Activated CD8-positive, alpha-beta memory T cell treated with anti-CD3 and anti-CD28 coated beads, Interleukin-2, amount 50 U/mL, for 1 hour (primary cell): ENCODE measurements around the gene ALDH8A1.

ENCODE experiments used
- DNase-seq: peaks from one replicate; pipeline ENCODE4 v3.0.0-alpha.2; 2020; ENCODE audit errors: extremely low read depth

Gene ALDH8A1

GRCh38 chr6:134951494-134952263 is 1.8 kb upstream of the ALDH8A1 start:
- no peak for DNase-seq

GRCh38 chr6:134950482-134950881 is 581 bp upstream of the ALDH8A1 start:
- no peak for DNase-seq

DNA sequence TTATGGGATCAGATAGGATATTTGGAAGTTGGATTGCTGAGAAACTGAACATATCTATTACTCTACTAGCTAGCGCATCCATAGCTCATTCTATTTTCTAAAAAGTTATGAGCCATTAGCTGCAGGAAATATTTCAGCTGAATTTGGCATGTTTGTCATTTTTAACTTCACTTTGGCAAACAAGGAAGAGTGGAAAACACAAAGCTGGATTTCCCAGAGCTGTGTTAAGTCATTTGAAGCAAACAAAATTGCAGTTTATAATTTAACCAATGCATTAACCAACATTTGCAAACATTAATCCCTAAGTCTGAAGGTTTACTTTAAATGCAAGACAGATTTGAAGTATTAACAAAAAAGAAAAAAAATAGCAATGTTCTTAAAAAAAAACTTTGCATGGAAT is 1.2 kb downstream of the ALDH8A1 start:
- DNase-seq: no peak

DNA sequence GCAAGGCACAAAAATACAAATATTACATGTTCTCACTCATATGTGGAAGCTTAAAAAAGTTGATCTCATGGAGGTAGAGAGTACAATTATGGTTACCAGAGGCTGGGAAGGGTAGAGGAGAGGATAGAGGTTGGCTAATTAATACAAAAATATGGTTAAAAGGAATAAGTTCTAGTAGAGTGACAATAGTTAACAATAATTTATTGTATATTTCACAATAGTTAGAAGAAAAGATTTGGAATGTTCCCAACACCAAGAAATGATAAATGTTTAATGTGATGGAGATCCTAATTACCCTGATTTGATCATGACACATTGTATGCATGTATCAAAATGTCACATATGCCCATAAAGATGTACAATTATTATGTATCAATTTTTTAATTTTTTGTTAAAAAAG is 1.8 kb downstream of the ALDH8A1 start:
- no peak for DNase-seq

- DNase-seq: no peak
Observed at GRCh38 chr6:134945045-134945444, 4.9 kb downstream of the ALDH8A1 start.

DNA sequence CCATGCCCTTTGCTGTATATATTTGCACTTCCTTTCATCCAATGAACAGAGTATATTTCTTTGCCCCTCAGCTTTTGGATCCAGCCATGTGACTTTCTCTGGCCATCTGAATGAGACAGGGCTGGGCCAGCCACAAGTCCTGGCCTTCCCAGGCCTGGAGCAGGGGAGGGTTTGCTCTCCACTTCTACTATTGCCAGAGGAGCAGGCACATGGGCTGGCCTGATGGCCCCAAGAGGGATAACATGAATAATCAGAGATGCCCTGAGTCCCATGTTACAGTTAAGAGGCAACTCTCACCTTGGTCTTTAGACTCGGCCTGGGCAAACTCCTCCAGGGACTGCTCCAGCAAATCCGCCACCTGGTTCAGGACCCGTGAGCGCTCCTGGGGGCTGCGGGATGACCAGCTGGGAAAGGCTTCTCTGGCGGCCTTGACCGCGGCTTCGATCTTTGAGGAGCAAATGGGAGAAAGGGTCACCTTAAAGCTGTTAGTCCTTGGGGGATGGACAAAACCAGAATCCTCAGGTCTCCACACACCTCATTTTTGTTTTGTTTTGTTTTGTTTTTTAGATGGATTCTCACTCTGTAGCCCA is 6.3 kb downstream of the ALDH8A1 start:
- DNase-seq: no peak

- no peak for DNase-seq
Observed at GRCh38 chr6:134938896-134939295, 11.0 kb downstream of the ALDH8A1 start.

GRCh38 chr6:134937426-134937825 is 12.5 kb downstream of the ALDH8A1 start:
- DNase-seq: no peak

- no peak for DNase-seq
Observed at GRCh38 chr6:134936931-134937330, 13.0 kb downstream of the ALDH8A1 start.

GRCh38 chr6:134936476-134936875 is 13.4 kb downstream of the ALDH8A1 start:
- DNase-seq: no peak

GRCh38 chr6:134934793-134935485 is 15.0 kb downstream of the ALDH8A1 start:
- DNase-seq: no peak

DNA sequence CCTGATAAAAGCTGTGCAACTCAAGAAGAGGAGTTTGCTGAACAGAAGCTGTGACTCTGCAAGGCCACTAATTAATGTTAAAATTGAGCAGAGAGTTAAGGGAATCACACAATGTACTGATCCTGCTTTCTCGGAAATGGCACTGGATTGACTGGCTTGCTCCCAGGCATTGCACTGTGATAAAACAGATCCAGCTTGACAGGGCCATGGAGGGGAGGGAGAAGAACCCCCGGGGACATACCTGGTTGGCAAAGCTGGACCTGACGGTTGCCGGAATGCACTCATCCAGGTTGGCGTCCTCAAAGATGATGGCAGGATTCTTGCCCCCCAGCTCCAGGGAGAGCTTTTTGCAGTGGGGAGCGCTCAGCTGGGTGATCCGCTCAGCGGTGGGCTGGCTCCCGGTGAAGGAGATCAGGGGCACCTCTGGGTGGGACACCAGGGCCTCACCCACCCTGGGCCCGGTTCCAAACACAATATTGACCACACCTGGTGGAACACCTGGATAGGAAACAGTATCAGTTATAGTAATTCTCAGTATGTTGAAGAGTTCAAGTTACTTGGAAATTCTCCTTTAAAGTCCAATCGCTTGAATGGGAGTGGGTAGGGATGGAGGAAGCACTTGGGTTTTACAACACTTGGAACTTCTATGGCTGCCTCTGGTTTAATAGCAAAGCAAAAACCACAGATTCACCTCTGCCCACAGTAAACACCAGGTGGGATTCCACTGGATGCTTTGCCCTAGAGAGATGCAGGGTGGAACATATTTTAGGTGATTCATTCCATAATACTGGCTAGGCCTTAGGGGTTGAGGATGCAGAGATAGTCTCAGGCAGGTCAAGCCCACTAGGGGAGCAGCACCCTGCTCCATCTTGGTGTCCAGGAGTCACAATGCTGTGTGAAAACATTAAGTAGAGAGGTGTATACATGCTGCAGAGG is 17.1 kb downstream of the ALDH8A1 start:
- no peak for DNase-seq

DNA sequence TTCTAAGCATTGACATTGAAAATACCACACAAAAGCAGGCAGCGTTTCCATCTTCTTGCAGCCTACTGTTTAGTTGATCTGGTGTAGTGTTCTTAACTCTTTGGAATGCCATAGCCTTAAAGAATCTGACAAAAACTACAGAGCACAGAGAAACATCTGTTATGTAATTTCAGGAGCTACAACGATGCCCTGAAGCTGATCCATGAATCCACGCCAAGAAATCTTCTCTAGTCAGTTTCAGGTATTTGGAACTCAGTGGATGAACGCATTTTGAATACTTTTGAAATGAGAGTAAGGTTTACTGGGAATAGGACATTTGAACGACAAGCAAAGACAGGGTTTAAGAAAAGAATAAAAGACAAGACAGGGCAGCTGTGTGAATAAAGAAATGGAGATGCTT is 17.8 kb downstream of the ALDH8A1 start:
- DNase-seq: no peak

GRCh38 chr6:134930463-134930862 is 19.4 kb downstream of the ALDH8A1 start:
- DNase-seq: no peak

GRCh38 chr6:134928151-134928900 is 21.6 kb downstream of the ALDH8A1 start:
- no peak for DNase-seq

DNA sequence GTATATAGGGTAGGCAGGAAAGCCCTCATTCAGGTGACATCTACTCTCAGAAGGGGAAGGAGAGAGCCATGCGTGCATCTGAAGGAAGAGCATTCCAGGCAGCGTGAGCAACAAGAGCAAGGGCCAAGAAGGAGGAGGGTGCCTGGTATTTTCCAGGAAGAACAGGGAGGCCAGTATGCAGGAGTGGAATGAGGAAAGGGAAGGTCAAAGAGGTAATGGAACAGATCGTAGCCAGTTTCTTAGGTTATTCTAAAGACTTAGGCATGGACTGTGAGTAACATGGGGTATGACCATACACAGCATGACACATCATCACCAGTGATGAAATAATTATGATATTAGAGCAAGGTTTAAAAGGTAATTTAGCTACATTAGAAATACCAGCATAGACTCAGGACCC is 24.1 kb downstream of the ALDH8A1 start:
- no peak for DNase-seq

- no peak for DNase-seq
Observed at GRCh38 chr6:134921721-134922261, 28.1 kb downstream of the ALDH8A1 start.

DNA sequence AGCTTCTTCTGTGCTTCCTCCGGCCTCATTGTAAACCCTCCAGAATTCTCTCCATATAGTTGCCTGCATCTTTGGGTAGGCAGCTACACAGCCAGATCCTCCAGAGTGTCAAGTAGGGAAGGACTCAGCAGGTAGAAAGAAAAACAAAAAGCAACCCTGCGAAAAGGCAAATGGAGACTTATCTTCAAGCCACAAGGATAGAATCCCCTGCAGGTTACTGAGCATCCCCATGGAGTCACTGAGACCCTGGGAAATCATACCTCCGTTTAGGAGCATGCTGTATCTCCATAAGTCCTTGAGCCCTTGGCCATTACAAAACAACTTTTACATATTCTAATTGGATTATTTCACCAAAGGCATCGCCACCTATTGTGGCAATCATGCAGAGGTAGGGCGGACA is 28.6 kb downstream of the ALDH8A1 start:
- DNase-seq: no peak

- no peak for DNase-seq
Observed at GRCh38 chr6:134920422-134920821, 29.5 kb downstream of the ALDH8A1 start.

DNA sequence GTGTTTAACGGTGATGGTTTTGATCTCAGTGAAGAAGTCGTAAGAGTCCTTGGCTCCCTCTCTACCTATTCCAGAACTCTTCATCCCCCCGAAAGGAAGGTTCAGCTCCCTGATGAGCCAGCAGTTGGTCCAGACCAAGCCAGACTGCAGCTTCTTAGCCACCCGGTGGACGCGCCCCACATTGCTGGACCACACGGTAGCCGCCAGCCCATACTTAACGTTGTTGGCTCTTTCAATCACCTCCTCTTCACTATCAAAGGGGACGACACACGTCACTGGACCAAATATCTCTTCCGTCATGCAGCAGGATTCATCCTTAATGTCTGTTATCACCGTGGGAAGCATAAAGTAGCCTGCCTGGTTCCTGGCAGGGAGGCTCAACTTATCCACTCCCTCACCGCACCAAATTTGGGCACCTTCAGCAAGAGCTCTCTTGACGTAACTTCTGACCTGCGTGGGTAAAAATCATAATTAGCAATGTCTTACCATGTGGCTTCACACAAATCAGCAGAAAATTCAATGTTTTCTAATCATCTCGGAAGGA is 31.4 kb downstream of the ALDH8A1 start:
- DNase-seq: no peak

GRCh38 chr6:134911547-134911946 is 38.4 kb downstream of the ALDH8A1 start:
- DNase-seq: no peak
